ENCODE results near the gene RAB6B.

GRCh38 chr3:133921592-133921991 lies 25.9 kb upstream of the RAB6B start:
- TF ChIP-seq CTCF (IDR thresholded peaks at IDR 0.05; ENCODE audit: low read depth, low read length), result no peak
- no peak for TF ChIP-seq POLR2A (IDR thresholded peaks at IDR 0.05; ENCODE audit: extremely low read depth, insufficient read length)
- TF ChIP-seq MAX (IDR thresholded peaks at IDR 0.05; ENCODE audit: low read depth, low read length), result no peak

All from NB4 (cell line).